HepG2 (cell line): ENCODE results near the gene ENTPD2. TPM values are rescaled to one million over a fixed set of nuclear protein-coding genes. Genes with fewer than 3 reads are reported as not detected.
A peak's percentile ranks its signal among the peaks of the same experiment; 100 is the strongest.

Experiments
- CENPT ChIP-seq: sonication (generic); formaldehyde crosslinking; IDR thresholded peaks from 2 replicates; pipeline ENCODE4 v1.8.0; 2022; ENCODE audit warnings: low read depth, mild to moderate bottlenecking, moderate library complexity, missing genetic modification reagents
- FOXO4 ChIP-seq: sonication (generic); formaldehyde crosslinking; conservative IDR thresholded peaks from 2 replicates; pipeline ENCODE4 v1.8.1; 2023; ENCODE audit warnings: missing genetic modification reagents
- IRX3 ChIP-seq: sonication (generic); formaldehyde crosslinking; IDR thresholded peaks from 2 replicates; pipeline ENCODE4 v1.8.1; 2023; ENCODE audit warnings: mild to moderate bottlenecking, low read depth, missing genetic modification reagents, borderline replicate concordance
- KDM3A ChIP-seq: IDR thresholded peaks from 2 replicates; pipeline ENCODE4 v1.6.1; 2018; ENCODE audit warnings: low read depth, missing compliant biosample characterization
- MYC ChIP-seq: sonication (generic); formaldehyde crosslinking; IDR thresholded peaks from 2 replicates; pipeline ENCODE4 v1.9.0; 2021; ENCODE audit warnings: missing genetic modification reagents, borderline replicate concordance
- RBM39 ChIP-seq: fragments of 200-400 bp; formaldehyde crosslinking; IDR thresholded peaks from one replicate; pipeline ENCODE4 v1.6.1; 2018; ENCODE audit warnings: antibody characterized with exemption, mild to moderate bottlenecking, low read depth, low read length; ENCODE audit not compliant: poor library complexity, severe bottlenecking
- REL ChIP-seq: sonication (generic); formaldehyde crosslinking; conservative IDR thresholded peaks from 2 replicates; pipeline ENCODE4 v1.8.0; 2022; ENCODE audit warnings: mild to moderate bottlenecking, missing genetic modification reagents, moderate library complexity
- SMAD1 ChIP-seq: sonication (generic); formaldehyde crosslinking; IDR thresholded peaks from 2 replicates; pipeline ENCODE4 v1.4.0; 2020; ENCODE audit warnings: missing genetic modification reagents, low read depth, mild to moderate bottlenecking, borderline replicate concordance
- SMAD3 ChIP-seq: sonication (generic); formaldehyde crosslinking; IDR thresholded peaks from 2 replicates; pipeline ENCODE4 v1.4.0; 2020; ENCODE audit warnings: missing genetic modification reagents
- SMYD3 ChIP-seq: sonication (generic); formaldehyde crosslinking; IDR thresholded peaks from 2 replicates; pipeline ENCODE4 v1.8.1; 2023; ENCODE audit warnings: mild to moderate bottlenecking, missing genetic modification reagents
- SPEN ChIP-seq: sonication (generic); formaldehyde crosslinking; IDR thresholded peaks from 2 replicates; pipeline ENCODE4 v1.5.1; 2020; ENCODE audit warnings: low read depth, mild to moderate bottlenecking, missing genetic modification reagents
- SRY ChIP-seq: sonication (generic); formaldehyde crosslinking; IDR thresholded peaks from 2 replicates; pipeline ENCODE4 v1.8.0; 2022; ENCODE audit warnings: mild to moderate bottlenecking, missing genetic modification reagents
- TEAD3 ChIP-seq: optimal IDR thresholded peaks from 2 replicates; pipeline ENCODE3; 2016; ENCODE audit warnings: borderline replicate concordance
- XRCC5 ChIP-seq: fragments of 200-400 bp; formaldehyde crosslinking; optimal IDR thresholded peaks from 2 replicates; pipeline ENCODE3; 2017; ENCODE audit warnings: mild to moderate bottlenecking, low read length
- YEATS4 ChIP-seq: sonication (generic); formaldehyde crosslinking; IDR thresholded peaks from 2 replicates; pipeline ENCODE4 v1.4.0; 2020; ENCODE audit warnings: missing genetic modification reagents, borderline replicate concordance
- ZBTB38 ChIP-seq: sonication (generic); formaldehyde crosslinking; IDR thresholded peaks from 2 replicates; pipeline ENCODE4 v1.5.1; 2020; ENCODE audit warnings: mild to moderate bottlenecking, missing genetic modification reagents
- ZFY ChIP-seq: sonication (generic); formaldehyde crosslinking; IDR thresholded peaks from 2 replicates; pipeline ENCODE4 v1.4.0; 2020; ENCODE audit warnings: missing genetic modification reagents
- ZNF256 ChIP-seq: sonication (generic); formaldehyde crosslinking; conservative IDR thresholded peaks from 2 replicates; pipeline ENCODE4 v1.4.0; 2020; ENCODE audit warnings: missing genetic modification reagents
- ZNF317 ChIP-seq: sonication (generic); formaldehyde crosslinking; IDR thresholded peaks from 2 replicates; pipeline ENCODE4 v1.5.0; 2020; ENCODE audit warnings: mild to moderate bottlenecking, missing genetic modification reagents
- ZNF430 ChIP-seq: sonication (generic); formaldehyde crosslinking; IDR thresholded peaks from 2 replicates; pipeline ENCODE4 v1.9.0; 2021; ENCODE audit warnings: mild to moderate bottlenecking, missing genetic modification reagents
- ZNF510 ChIP-seq: sonication (generic); formaldehyde crosslinking; IDR thresholded peaks from 2 replicates; pipeline ENCODE4 v1.4.0; 2020; ENCODE audit warnings: low read depth, mild to moderate bottlenecking, missing genetic modification reagents
- ZNF569 ChIP-seq: sonication (generic); formaldehyde crosslinking; IDR thresholded peaks from 2 replicates; pipeline ENCODE4 v1.5.0; 2020; ENCODE audit warnings: mild to moderate bottlenecking, missing genetic modification reagents, moderate library complexity, borderline replicate concordance
- ZNF605 ChIP-seq: sonication (generic); formaldehyde crosslinking; IDR thresholded peaks from 2 replicates; pipeline ENCODE4 v1.8.0; 2022; ENCODE audit warnings: mild to moderate bottlenecking, missing genetic modification reagents
- ZNF614 ChIP-seq: IDR thresholded peaks from 2 replicates; pipeline ENCODE4 v1.6.1; 2018; ENCODE audit warnings: missing biosample characterization, missing genetic modification reagents, inconsistent platforms, borderline replicate concordance
- polyA plus RNA-seq, 8 experiments: library from polyadenylated mRNA; depleted of rRNA in 3 of 8; stranded (reverse) in 7 of 8; unstranded in 1 of 8; fragments of >200 nt; fragmentation: Illumina TruSeq in 4 of 8; extraction: Trizol in 4 of 8; gene quantifications; 2 replicates each; pipeline versions ENCODE4 v1.2.1 to v1.2.3, GENCODE V29; 2011 to 2016; ENCODE audit warnings: low read depth in 4 of 8, missing spikeins in 1 of 8, mixed read lengths in 1 of 8; ENCODE audit not compliant: insufficient read depth in 1 of 8
- total RNA-seq, 5 experiments: library from RNA; depleted of rRNA; stranded (reverse); fragments of >200 nt; fragmentation: Illumina TruSeq; extraction: Trizol; gene quantifications; 2 replicates each; pipeline ENCODE4 v1.2.3, GENCODE V29; 2016; ENCODE audit warnings: low read depth in 1 of 5
- TF ChIP-seq, protein P1 (sequence below): sonication (generic); formaldehyde crosslinking; IDR thresholded peaks from 2 replicates; pipeline ENCODE4 v1.5.0; 2020; ENCODE audit warnings: mild to moderate bottlenecking, missing genetic modification reagents
- TF ChIP-seq, protein P2 (sequence below): sonication (generic); formaldehyde crosslinking; IDR thresholded peaks from 2 replicates; pipeline ENCODE4 v1.5.0; 2020; ENCODE audit warnings: missing genetic modification reagents, mild to moderate bottlenecking, borderline replicate concordance

The ENTPD2 gene
- total and polyA plus RNA-seq, 2 of the 13 experiments (the other 11 are each of a cell fraction or from before 2014, with no cell fraction given): 0.95 to 3.2 TPM

GRCh38 chr9:137068539-137069507, 15.0 kb upstream of the ENTPD2 start (continued):
- TF ChIP-seq IRX3 (no peak), REL (CRISPR knock-in tag) (no peak), ZNF614 (CRISPR knock-in tag) (no peak), SMAD1 (CRISPR knock-in tag) (no peak), ZNF256 (CRISPR knock-in tag) (no peak), KDM3A (CRISPR knock-in tag) (no peak; the same call in 1 of the 2 replicates), YEATS4 (CRISPR knock-in tag) (no peak), ZBTB38 (CRISPR knock-in tag) (no peak), ZNF569 (no peak), ZNF510 (CRISPR knock-in tag) (no peak), SMYD3 (no peak), SRY (0 out of 2 replicates have a peak, but pooled peaks have one; percentile 15), MYC (peak; percentile 36; the same call in 1 of the 2 replicates), FOXO4 (CRISPR knock-in tag) (0 out of 2 replicates have a peak, but pooled peaks have one; percentile 75), ZNF430 (CRISPR knock-in tag) (0 out of 2 replicates have a peak, but pooled peaks have one; percentile 13), XRCC5 (no peak), ZNF317 (no peak), ZFY (CRISPR knock-in tag) (peak; percentile 9; the same call in 1 of the 2 replicates), RBM39 (peak; percentile 3), SMAD3 (CRISPR knock-in tag) (no peak), CENPT (CRISPR knock-in tag) (no peak), SPEN (peak; percentile 11; the same call in 1 of the 2 replicates), ZNF605 (CRISPR knock-in tag) (no peak; the same call in none of the 2 replicates), TEAD3 (CRISPR knock-in tag) (peak; percentile 1)
- TF ChIP-seq, protein P1, sequence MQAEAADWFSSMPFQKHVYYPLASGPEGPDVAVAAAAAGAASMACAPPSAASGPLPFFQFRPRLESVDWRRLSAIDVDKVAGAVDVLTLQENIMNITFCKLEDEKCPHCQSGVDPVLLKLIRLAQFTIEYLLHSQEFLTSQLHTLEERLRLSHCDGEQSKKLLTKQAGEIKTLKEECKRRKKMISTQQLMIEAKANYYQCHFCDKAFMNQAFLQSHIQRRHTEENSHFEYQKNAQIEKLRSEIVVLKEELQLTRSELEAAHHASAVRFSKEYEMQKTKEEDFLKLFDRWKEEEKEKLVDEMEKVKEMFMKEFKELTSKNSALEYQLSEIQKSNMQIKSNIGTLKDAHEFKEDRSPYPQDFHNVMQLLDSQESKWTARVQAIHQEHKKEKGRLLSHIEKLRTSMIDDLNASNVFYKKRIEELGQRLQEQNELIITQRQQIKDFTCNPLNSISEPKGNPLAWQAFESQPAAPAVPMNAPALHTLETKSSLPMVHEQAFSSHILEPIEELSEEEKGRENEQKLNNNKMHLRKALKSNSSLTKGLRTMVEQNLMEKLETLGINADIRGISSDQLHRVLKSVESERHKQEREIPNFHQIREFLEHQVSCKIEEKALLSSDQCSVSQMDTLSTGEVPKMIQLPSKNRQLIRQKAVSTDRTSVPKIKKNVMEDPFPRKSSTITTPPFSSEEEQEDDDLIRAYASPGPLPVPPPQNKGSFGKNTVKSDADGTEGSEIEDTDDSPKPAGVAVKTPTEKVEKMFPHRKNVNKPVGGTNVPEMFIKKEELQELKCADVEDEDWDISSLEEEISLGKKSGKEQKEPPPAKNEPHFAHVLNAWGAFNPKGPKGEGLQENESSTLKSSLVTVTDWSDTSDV (CRISPR knock-in tag): peak; percentile 54; the same call in 1 of the 2 replicates
- TF ChIP-seq, protein P2, sequence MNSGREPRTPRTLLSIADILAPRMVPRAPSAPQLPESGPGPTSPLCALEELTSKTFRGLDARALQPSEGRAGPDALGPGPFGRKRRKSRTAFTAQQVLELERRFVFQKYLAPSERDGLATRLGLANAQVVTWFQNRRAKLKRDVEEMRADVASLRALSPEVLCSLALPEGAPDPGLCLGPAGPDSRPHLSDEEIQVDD (CRISPR knock-in tag): 0 out of 2 replicates have a peak, but pooled peaks have one; percentile 34
